ENCODE measurements around the gene ETV1.

GRCh38 chr7:13871008-13871407 lies 118.5 kb downstream of the ETV1 start:
- no peak for TF ChIP-seq POLR2AphosphoS5 (IDR thresholded peaks at IDR 0.05; ENCODE audit: insufficient read depth in 1 of 2, low read depth in 1 of 2)
- TF ChIP-seq, protein P1, sequence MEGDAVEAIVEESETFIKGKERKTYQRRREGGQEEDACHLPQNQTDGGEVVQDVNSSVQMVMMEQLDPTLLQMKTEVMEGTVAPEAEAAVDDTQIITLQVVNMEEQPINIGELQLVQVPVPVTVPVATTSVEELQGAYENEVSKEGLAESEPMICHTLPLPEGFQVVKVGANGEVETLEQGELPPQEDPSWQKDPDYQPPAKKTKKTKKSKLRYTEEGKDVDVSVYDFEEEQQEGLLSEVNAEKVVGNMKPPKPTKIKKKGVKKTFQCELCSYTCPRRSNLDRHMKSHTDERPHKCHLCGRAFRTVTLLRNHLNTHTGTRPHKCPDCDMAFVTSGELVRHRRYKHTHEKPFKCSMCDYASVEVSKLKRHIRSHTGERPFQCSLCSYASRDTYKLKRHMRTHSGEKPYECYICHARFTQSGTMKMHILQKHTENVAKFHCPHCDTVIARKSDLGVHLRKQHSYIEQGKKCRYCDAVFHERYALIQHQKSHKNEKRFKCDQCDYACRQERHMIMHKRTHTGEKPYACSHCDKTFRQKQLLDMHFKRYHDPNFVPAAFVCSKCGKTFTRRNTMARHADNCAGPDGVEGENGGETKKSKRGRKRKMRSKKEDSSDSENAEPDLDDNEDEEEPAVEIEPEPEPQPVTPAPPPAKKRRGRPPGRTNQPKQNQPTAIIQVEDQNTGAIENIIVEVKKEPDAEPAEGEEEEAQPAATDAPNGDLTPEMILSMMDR (IDR thresholded peaks at IDR 0.05), result no peak
- TF ChIP-seq POLR2A (IDR thresholded peaks at IDR 0.05), result no peak
